ENCODE results near the gene MYCBP2.

MYCBP2 gene

GRCh38 chr13:77067519-77067918 lies 259.4 kb downstream of the MYCBP2 start:
- DNase-seq = no peak

- no peak for DNase-seq
Observed at GRCh38 chr13:77065461-77066147, 261.3 kb downstream of the MYCBP2 start.

GRCh38 chr13:77062097-77062496 lies 264.8 kb downstream of the MYCBP2 start:
- no peak for DNase-seq

GRCh38 chr13:77061362-77061761 lies 265.5 kb downstream of the MYCBP2 start:
- no peak for DNase-seq

GRCh38 chr13:77056886-77057285 lies 270.0 kb downstream of the MYCBP2 start:
- DNase-seq = no peak

GRCh38 chr13:77056382-77056781 lies 270.5 kb downstream of the MYCBP2 start:
- DNase-seq = no peak

GRCh38 chr13:77055158-77055557 lies 271.7 kb downstream of the MYCBP2 start:
- DNase-seq = no peak

GRCh38 chr13:77053192-77053591 lies 273.7 kb downstream of the MYCBP2 start:
- DNase-seq = no peak

- DNase-seq = no peak
Observed at GRCh38 chr13:77048681-77049080, 278.2 kb downstream of the MYCBP2 start.

- DNase-seq = no peak
Observed at GRCh38 chr13:77047649-77048343, 279.1 kb downstream of the MYCBP2 start.

- DNase-seq = no peak
Observed at GRCh38 chr13:77042566-77043177, 284.2 kb downstream of the MYCBP2 start.

GRCh38 chr13:77040835-77041234 lies 286.1 kb downstream of the MYCBP2 start:
- DNase-seq = no peak

GRCh38 chr13:77040076-77040475 lies 286.8 kb downstream of the MYCBP2 start:
- peak; percentile 55 for DNase-seq

- no peak for DNase-seq
Observed at GRCh38 chr13:77038907-77039480, 287.9 kb downstream of the MYCBP2 start.

GRCh38 chr13:77036279-77036678 lies 290.6 kb downstream of the MYCBP2 start:
- DNase-seq = no peak

GRCh38 chr13:77034881-77035280 lies 292.0 kb downstream of the MYCBP2 start:
- no peak for DNase-seq

GRCh38 chr13:77033717-77034302 lies 293.1 kb downstream of the MYCBP2 start:
- DNase-seq = no peak

- no peak for DNase-seq
Observed at GRCh38 chr13:77031656-77032243, 295.1 kb downstream of the MYCBP2 start.

- no peak for DNase-seq
Observed at GRCh38 chr13:77029436-77029835, 297.5 kb downstream of the MYCBP2 start.

GRCh38 chr13:77028202-77028601 lies 298.7 kb downstream of the MYCBP2 start:
- peak; percentile 76 for DNase-seq

- peak; percentile 86 for DNase-seq
Observed at GRCh38 chr13:77026861-77027621, 299.9 kb downstream of the MYCBP2 start, which contains the start of gene FBXL3. Gene FBXL3 (minus strand): TSS chr13:77027159. CDS start chr13:77021860, 5,299 bp downstream.

- DNase-seq = peak; percentile 80
Observed at GRCh38 chr13:77026255-77026860, 300.5 kb downstream of the MYCBP2 start.
